Activated T-helper 9 cell treated with anti-CD3 and anti-CD28 coated beads, Interleukin-2, amount 50 U/mL, for 16 hours (primary cell): ENCODE results near the gene RTN4R.

Experiments
- DNase-seq: peaks from one replicate; pipeline ENCODE4 v3.0.0-alpha.2; 2020; ENCODE audit warnings: low read depth

The RTN4R gene

GRCh38 chr22:20228939-20229272 is 39.2 kb downstream of the RTN4R start:
- no peak for DNase-seq

GRCh38 chr22:20228055-20228938 is 39.8 kb downstream of the RTN4R start:
- no peak for DNase-seq

GRCh38 chr22:20227363-20227762 is 40.8 kb downstream of the RTN4R start:
- DNase-seq = no peak

- no peak for DNase-seq
Measured at GRCh38 chr22:20226760-20227350, 41.3 kb downstream of the RTN4R start.

GRCh38 chr22:20226077-20226716 is 41.9 kb downstream of the RTN4R start:
- no peak for DNase-seq

- no peak for DNase-seq
Measured at GRCh38 chr22:20225693-20225966, 42.5 kb downstream of the RTN4R start.

- no peak for DNase-seq
Measured at GRCh38 chr22:20224917-20225692, 43.0 kb downstream of the RTN4R start.

- DNase-seq = no peak
Measured at GRCh38 chr22:20224256-20224626, 43.9 kb downstream of the RTN4R start.

GRCh38 chr22:20223421-20224255 is 44.5 kb downstream of the RTN4R start:
- DNase-seq = no peak

GRCh38 chr22:20222764-20223420 is 45.2 kb downstream of the RTN4R start:
- no peak for DNase-seq

GRCh38 chr22:20221421-20222340 is 46.4 kb downstream of the RTN4R start:
- no peak for DNase-seq

GRCh38 chr22:20220629-20221026 is 47.5 kb downstream of the RTN4R start:
- DNase-seq = no peak

- DNase-seq = no peak
Measured at GRCh38 chr22:20219667-20220628, 48.2 kb downstream of the RTN4R start.

GRCh38 chr22:20218987-20219386 is 49.1 kb downstream of the RTN4R start:
- DNase-seq = no peak

GRCh38 chr22:20218326-20218872 is 49.7 kb downstream of the RTN4R start:
- no peak for DNase-seq

GRCh38 chr22:20217563-20217962 is 50.6 kb downstream of the RTN4R start:
- no peak for DNase-seq

- DNase-seq = no peak
Measured at GRCh38 chr22:20216863-20217499, 51.1 kb downstream of the RTN4R start.

- DNase-seq = no peak
Measured at GRCh38 chr22:20215742-20216141, 52.4 kb downstream of the RTN4R start.
